HepG2 (cell line): ENCODE results near the gene DNAJB11. TPM values are rescaled to one million over a fixed set of nuclear protein-coding genes. Genes with fewer than 3 reads are reported as not detected.

Experiments
- CENPT ChIP-seq: sonication (generic); formaldehyde crosslinking; IDR thresholded peaks from 2 replicates; pipeline ENCODE4 v1.8.0; 2022; ENCODE audit warnings: low read depth, mild to moderate bottlenecking, moderate library complexity, missing genetic modification reagents
- HDAC2 ChIP-seq: sonication (generic); formaldehyde crosslinking; IDR thresholded peaks from 2 replicates; pipeline ENCODE4 v1.4.0; 2020; ENCODE audit warnings: missing genetic modification reagents
- HNRNPL ChIP-seq: fragments of 200-400 bp; formaldehyde crosslinking; IDR thresholded peaks from 2 replicates; pipeline ENCODE4 v1.6.1; 2017; ENCODE audit warnings: mild to moderate bottlenecking, low read depth, low read length
- POGK ChIP-seq: sonication (generic); formaldehyde crosslinking; conservative IDR thresholded peaks from 2 replicates; pipeline ENCODE4 v1.8.0; 2022; ENCODE audit warnings: mild to moderate bottlenecking, moderate library complexity, missing genetic modification reagents
- RBM22 ChIP-seq: fragments of 200-400 bp; formaldehyde crosslinking; optimal IDR thresholded peaks from 2 replicates; pipeline ENCODE3; 2017; ENCODE audit warnings: mild to moderate bottlenecking, low read length, moderate library complexity
- SMAD9 ChIP-seq: sonication (generic); formaldehyde crosslinking; IDR thresholded peaks from 2 replicates; pipeline ENCODE4 v1.5.1; 2020; ENCODE audit warnings: mild to moderate bottlenecking, missing genetic modification reagents
- UBTF ChIP-seq: sonication (generic); formaldehyde crosslinking; IDR thresholded peaks from 2 replicates; pipeline ENCODE4 v1.4.0; 2020; ENCODE audit warnings: mild to moderate bottlenecking, missing genetic modification reagents
- polyA plus RNA-seq, 8 experiments: library from polyadenylated mRNA; depleted of rRNA in 3 of 8; stranded (reverse) in 7 of 8; unstranded in 1 of 8; fragments of >200 nt; fragmentation: Illumina TruSeq in 4 of 8; extraction: Trizol in 4 of 8; gene quantifications; 2 replicates each; pipeline versions ENCODE4 v1.2.1 to v1.2.3, GENCODE V29; 2011 to 2016; ENCODE audit warnings: low read depth in 4 of 8, missing spikeins in 1 of 8, mixed read lengths in 1 of 8; ENCODE audit not compliant: insufficient read depth in 1 of 8
- total RNA-seq, 5 experiments: library from RNA; depleted of rRNA; stranded (reverse); fragments of >200 nt; fragmentation: Illumina TruSeq; extraction: Trizol; gene quantifications; 2 replicates each; pipeline ENCODE4 v1.2.3, GENCODE V29; 2016; ENCODE audit warnings: low read depth in 1 of 5
- TF ChIP-seq, protein P1 (sequence below): sonication (generic); formaldehyde crosslinking; IDR thresholded peaks from 2 replicates; pipeline ENCODE4 v1.5.1; 2020; ENCODE audit warnings: mild to moderate bottlenecking, missing genetic modification reagents, moderate library complexity

DNAJB11 gene
- total and polyA plus RNA-seq, 2 of the 13 experiments (the other 11 are each of a cell fraction or from before 2014, with no cell fraction given) = 41.0 to 132 TPM

GRCh38 chr3:186538779-186539178 is 31.7 kb upstream of the DNAJB11 start (continued):
- TF ChIP-seq, protein P1, sequence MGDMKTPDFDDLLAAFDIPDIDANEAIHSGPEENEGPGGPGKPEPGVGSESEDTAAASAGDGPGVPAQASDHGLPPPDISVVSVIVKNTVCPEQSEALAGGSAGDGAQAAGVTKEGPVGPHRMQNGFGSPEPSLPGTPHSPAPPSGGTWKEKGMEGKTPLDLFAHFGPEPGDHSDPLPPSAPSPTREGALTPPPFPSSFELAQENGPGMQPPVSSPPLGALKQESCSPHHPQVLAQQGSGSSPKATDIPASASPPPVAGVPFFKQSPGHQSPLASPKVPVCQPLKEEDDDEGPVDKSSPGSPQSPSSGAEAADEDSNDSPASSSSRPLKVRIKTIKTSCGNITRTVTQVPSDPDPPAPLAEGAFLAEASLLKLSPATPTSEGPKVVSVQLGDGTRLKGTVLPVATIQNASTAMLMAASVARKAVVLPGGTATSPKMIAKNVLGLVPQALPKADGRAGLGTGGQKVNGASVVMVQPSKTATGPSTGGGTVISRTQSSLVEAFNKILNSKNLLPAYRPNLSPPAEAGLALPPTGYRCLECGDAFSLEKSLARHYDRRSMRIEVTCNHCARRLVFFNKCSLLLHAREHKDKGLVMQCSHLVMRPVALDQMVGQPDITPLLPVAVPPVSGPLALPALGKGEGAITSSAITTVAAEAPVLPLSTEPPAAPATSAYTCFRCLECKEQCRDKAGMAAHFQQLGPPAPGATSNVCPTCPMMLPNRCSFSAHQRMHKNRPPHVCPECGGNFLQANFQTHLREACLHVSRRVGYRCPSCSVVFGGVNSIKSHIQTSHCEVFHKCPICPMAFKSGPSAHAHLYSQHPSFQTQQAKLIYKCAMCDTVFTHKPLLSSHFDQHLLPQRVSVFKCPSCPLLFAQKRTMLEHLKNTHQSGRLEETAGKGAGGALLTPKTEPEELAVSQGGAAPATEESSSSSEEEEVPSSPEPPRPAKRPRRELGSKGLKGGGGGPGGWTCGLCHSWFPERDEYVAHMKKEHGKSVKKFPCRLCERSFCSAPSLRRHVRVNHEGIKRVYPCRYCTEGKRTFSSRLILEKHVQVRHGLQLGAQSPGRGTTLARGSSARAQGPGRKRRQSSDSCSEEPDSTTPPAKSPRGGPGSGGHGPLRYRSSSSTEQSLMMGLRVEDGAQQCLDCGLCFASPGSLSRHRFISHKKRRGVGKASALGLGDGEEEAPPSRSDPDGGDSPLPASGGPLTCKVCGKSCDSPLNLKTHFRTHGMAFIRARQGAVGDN = no peak
- TF ChIP-seq POGK (CRISPR knock-in tag) (no peak), HNRNPL (no peak), UBTF (no peak), CENPT (CRISPR knock-in tag) (no peak), RBM22 (no peak), SMAD9 (no peak), HDAC2 (no peak)
